OCI-LY3 (cell line): ENCODE results near the gene DNAJB14.

Source experiments
- H2AFZ ChIP-seq: fragments of 200-600, 300-600 bp; shearing (Covaris generic); 2 replicates; pipeline ENCODE4 v1.6.0; 2014; ENCODE audit warnings: antibody characterized with exemption, low read depth, low read length
- H3K27ac ChIP-seq: fragments of 200-600, 300-600 bp; sonication (generic); 2 replicates; pipeline ENCODE4 v1.5.1; 2014; ENCODE audit warnings: mild to moderate bottlenecking, low read length, moderate library complexity, mixed read lengths
- H3K27me3 ChIP-seq: fragments of 200-600, 300-600 bp; sonication (generic); 2 replicates; pipeline ENCODE4 v1.6.1; 2014; ENCODE audit warnings: low read depth, low read length, mixed read lengths
- H3K36me3 ChIP-seq: fragments of 200-600, 300-600 bp; sonication (generic); replicated peaks from 2 replicates; pipeline ENCODE3; 2014; ENCODE audit warnings: low read depth, low read length, mixed read lengths
- H3K4me1 ChIP-seq: fragments of 300-600, 200-600 bp; sonication (generic); 2 replicates; pipeline ENCODE4 v1.6.1; 2014; ENCODE audit warnings: low read length, mixed read lengths
- H3K4me2 ChIP-seq: fragments of 200-600, 300-600 bp; sonication (generic); 2 replicates; pipeline ENCODE4 v1.6.1; 2014; ENCODE audit warnings: low read length, mixed read lengths
- H3K4me3 ChIP-seq: fragments of 300-600, 200-600 bp; sonication (generic); 2 replicates; pipeline ENCODE4 v1.5.1; 2014; ENCODE audit warnings: antibody characterized with exemption, mild to moderate bottlenecking, low read length, moderate library complexity
- H3K79me2 ChIP-seq: fragments of 300-600, 200-600 bp; shearing (Covaris generic); 2 replicates; pipeline ENCODE4 v1.6.1; 2014; ENCODE audit warnings: mild to moderate bottlenecking, low read length, mixed read lengths
- H3K9ac ChIP-seq: fragments of 300-600, 200-600 bp; shearing (Covaris generic); 2 replicates; pipeline ENCODE4 v1.6.0; 2014; ENCODE audit warnings: mild to moderate bottlenecking, low read length, moderate library complexity
- H3K9me3 ChIP-seq: fragments of 200-600, 300-600 bp; shearing (Covaris generic); 2 replicates; pipeline ENCODE4 v1.6.1; 2014; ENCODE audit warnings: low read length, mixed read lengths; ENCODE audit not compliant: insufficient read depth
- H4K20me1 ChIP-seq: fragments of 200-600, 300-600 bp; sonication (generic); 2 replicates; pipeline ENCODE4 v1.6.1; 2016; ENCODE audit warnings: low read length, mixed read lengths; ENCODE audit not compliant: insufficient read depth
- EZH2phosphoT487 ChIP-seq: fragments of 200-600 bp; shearing (Covaris generic); IDR thresholded peaks from 2 replicates; pipeline ENCODE4 v1.6.1; 2018; ENCODE audit warnings: antibody characterized with exemption, mixed run types, low read depth
- TF ChIP-seq, protein P1 (sequence below): fragments of 200-600, 300-600 bp; sonication (generic); IDR thresholded peaks from 2 replicates; pipeline ENCODE4 v1.5.1; 2014; ENCODE audit warnings: antibody characterized with exemption, low read length, low read depth

DNAJB14 gene

DNA sequence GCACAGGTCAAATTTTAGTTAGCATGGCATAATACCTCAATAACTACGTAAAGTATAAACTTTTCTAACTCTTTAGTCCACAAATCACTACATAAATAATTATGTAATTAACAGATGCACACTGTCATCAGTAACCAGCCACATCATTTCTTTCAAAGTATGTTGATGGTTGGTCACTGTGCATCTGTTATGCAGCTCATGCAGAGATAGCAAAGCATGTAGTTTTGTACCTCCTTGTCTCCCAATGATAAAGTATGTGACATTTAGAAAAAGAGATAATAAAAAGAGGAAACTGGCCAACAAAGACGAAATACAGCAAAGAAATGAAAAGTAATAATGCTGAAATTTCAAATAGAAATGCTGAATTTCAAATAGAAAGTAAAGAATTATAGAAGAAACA is 55.1 kb downstream of the DNAJB14 start:
- TF ChIP-seq EZH2phosphoT487, result no peak
- TF ChIP-seq, protein P1, sequence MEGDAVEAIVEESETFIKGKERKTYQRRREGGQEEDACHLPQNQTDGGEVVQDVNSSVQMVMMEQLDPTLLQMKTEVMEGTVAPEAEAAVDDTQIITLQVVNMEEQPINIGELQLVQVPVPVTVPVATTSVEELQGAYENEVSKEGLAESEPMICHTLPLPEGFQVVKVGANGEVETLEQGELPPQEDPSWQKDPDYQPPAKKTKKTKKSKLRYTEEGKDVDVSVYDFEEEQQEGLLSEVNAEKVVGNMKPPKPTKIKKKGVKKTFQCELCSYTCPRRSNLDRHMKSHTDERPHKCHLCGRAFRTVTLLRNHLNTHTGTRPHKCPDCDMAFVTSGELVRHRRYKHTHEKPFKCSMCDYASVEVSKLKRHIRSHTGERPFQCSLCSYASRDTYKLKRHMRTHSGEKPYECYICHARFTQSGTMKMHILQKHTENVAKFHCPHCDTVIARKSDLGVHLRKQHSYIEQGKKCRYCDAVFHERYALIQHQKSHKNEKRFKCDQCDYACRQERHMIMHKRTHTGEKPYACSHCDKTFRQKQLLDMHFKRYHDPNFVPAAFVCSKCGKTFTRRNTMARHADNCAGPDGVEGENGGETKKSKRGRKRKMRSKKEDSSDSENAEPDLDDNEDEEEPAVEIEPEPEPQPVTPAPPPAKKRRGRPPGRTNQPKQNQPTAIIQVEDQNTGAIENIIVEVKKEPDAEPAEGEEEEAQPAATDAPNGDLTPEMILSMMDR, result no peak
- Histone ChIP-seq H3K27me3 (no peaks in the 10 kb centered on the region), H3K9me3 (no peaks in the 10 kb centered on the region), H3K4me1 (peaks cover 6% of the 10 kb centered on the region), H3K27ac (no peak overlapping the region), H2AFZ (no peak overlapping the region), H3K36me3 (no peaks in the 10 kb centered on the region), H4K20me1 (no peaks in the 10 kb centered on the region), H3K79me2 (peaks cover 31% of the 10 kb centered on the region), H3K4me3 (no peak overlapping the region), H3K4me2 (no peak overlapping the region), H3K9ac (no peak overlapping the region)

DNA sequence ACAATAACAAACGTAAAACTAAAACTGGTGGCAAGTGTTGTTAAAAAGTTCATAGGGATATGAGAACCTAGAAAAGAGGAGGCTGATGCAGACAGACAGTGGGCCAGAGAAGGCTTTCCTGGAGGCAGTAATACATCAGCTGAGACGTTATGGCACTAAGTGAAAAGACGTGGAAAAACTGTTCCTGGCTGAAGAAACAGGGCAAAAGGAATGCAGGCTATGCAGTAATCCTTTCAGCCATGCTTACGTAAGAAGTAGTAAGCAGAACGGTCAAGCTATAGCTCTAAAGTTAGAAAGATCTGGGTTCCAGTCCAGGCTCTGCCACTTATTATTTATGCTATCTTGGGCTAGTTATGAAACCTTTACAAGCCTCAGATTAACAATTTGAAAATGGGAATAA is 58.6 kb downstream of the DNAJB14 start:
- H3K27me3 ChIP-seq, result no peaks in the 10 kb centered on the region
- H3K36me3 ChIP-seq, result no peaks in the 10 kb centered on the region
- H4K20me1 ChIP-seq, result no peaks in the 10 kb centered on the region
- H3K9me3 ChIP-seq, result no peaks in the 10 kb centered on the region
- no peak overlapping the region for H3K4me2 ChIP-seq
- TF ChIP-seq EZH2phosphoT487, result no peak
- TF ChIP-seq, protein P1, result no peak
- H3K79me2 ChIP-seq, result peaks cover 17% of the 10 kb centered on the region
- no peak overlapping the region for H2AFZ ChIP-seq
- no peaks in the 10 kb centered on the region for H3K4me1 ChIP-seq
- H3K4me3 ChIP-seq, result no peak overlapping the region
- H3K9ac ChIP-seq, result no peak overlapping the region
- no peak overlapping the region for H3K27ac ChIP-seq

DNA sequence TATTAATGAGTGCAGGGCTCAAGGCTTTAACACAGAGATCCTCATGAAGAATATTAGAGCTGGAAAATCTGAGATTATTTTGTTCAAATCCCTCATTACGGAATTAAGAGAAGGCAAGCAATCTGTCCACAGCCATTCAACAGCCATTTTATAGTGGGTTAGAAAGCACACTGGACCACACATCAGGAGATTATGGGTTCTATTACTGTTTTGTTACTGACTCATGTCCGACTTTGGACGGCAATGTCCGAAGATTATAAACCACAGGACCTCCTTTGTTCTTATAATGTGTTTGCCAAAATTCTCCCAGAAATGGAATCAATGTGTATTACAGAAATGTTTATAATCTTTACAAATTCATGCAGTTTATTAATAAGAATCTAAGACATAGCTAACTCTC is 60.3 kb downstream of the DNAJB14 start:
- Histone ChIP-seq H3K9me3 (no peaks in the 10 kb centered on the region), H3K9ac (no peak overlapping the region), H3K27me3 (no peaks in the 10 kb centered on the region), H3K79me2 (peaks cover 4% of the 10 kb centered on the region; the same call in 1 of the 2 replicates), H3K4me1 (no peaks in the 10 kb centered on the region), H2AFZ (no peak overlapping the region), H3K27ac (no peak overlapping the region), H3K36me3 (peaks cover 2% of the 10 kb centered on the region), H3K4me3 (no peak overlapping the region), H4K20me1 (no peaks in the 10 kb centered on the region), H3K4me2 (no peak overlapping the region)
- TF ChIP-seq EZH2phosphoT487, result no peak
- TF ChIP-seq, protein P1, result no peak

DNA sequence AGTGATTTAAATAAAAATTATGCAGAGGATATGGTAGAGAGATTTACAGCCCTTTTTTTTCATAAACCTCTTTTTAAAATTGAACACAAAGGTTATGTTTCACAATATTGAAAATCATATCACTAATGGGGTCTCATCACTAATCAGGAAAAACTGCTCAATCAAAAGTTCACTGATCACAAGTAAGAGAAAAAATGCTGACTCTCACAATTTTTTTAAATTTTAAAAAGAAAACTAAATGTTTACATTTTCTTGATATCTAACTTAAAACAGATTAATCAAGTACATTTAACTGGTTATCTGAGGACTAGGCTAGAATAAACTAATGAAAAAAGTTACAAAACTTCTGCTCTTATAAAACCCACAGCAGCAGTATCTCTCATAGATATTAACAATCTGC is 60.7 kb downstream of the DNAJB14 start:
- Histone ChIP-seq H4K20me1 (no peaks in the 10 kb centered on the region), H3K4me2 (no peak overlapping the region), H3K36me3 (peaks cover 4% of the 10 kb centered on the region), H3K4me3 (no peak overlapping the region), H2AFZ (no peak overlapping the region), H3K27me3 (no peaks in the 10 kb centered on the region), H3K79me2 (0 out of 2 replicates have a peak, but pooled peaks cover 3% of the 10 kb centered on the region), H3K27ac (no peak overlapping the region), H3K9ac (no peak overlapping the region), H3K9me3 (no peaks in the 10 kb centered on the region), H3K4me1 (no peaks in the 10 kb centered on the region)
- no peak for TF ChIP-seq EZH2phosphoT487
- TF ChIP-seq, protein P1, result no peak
